Endothelial cell (in vitro differentiated cells): ENCODE measurements around the gene SPIRE2. TPM values are rescaled to one million over a fixed set of nuclear protein-coding genes. Genes with fewer than 3 reads are reported as not detected.

Experiments used
- DNase-seq: peaks from one replicate; pipeline ENCODE4 v3.0.0; 2021; ENCODE audit warnings: low spot score
- H3K27ac Mint-ChIP-seq: one replicate; pipeline ENCODE4 v1.8.0; 2021; ENCODE audit warnings: mixed read lengths, inconsistent platforms; ENCODE audit not compliant: unreplicated experiment
- H3K27me3 Mint-ChIP-seq: one replicate; pipeline ENCODE4 v1.8.0; 2021; ENCODE audit warnings: mild to moderate bottlenecking, moderate library complexity, mixed read lengths, inconsistent platforms; ENCODE audit not compliant: unreplicated experiment
- H3K36me3 Mint-ChIP-seq: one replicate; pipeline ENCODE4 v1.8.0; 2021; ENCODE audit warnings: mild to moderate bottlenecking, low read depth, mixed read lengths, inconsistent platforms; ENCODE audit not compliant: unreplicated experiment
- H3K4me1 Mint-ChIP-seq: one replicate; pipeline ENCODE4 v1.8.0; 2021; ENCODE audit warnings: mild to moderate bottlenecking, mixed read lengths, inconsistent platforms; ENCODE audit not compliant: unreplicated experiment
- H3K4me3 Mint-ChIP-seq: one replicate; pipeline ENCODE4 v1.8.0; 2021; ENCODE audit warnings: mild to moderate bottlenecking, mixed read lengths, inconsistent platforms; ENCODE audit not compliant: unreplicated experiment
- H3K9me3 Mint-ChIP-seq: one replicate; pipeline ENCODE4 v1.8.0; 2021; ENCODE audit warnings: mixed read lengths, inconsistent platforms; ENCODE audit not compliant: unreplicated experiment
- total RNA-seq: library from RNA; stranded (reverse); fragmentation: NEBNext Ultra II Directional; extraction: Animal tissue kit (Norgen Biotek cat#: 25700); gene quantifications from one replicate; pipeline ENCODE4 v1.2.1, GENCODE V29; 2021; ENCODE audit not compliant: unreplicated experiment
- TF ChIP-seq, protein P1 (sequence below): fragments of 200-600 bp; sonication (generic); IDR thresholded peaks from one replicate; pipeline ENCODE4 v1.5.0; 2021; ENCODE audit warnings: antibody characterized with exemption; ENCODE audit not compliant: unreplicated experiment

SPIRE2 gene
- total RNA-seq, 1 donor from 2014 or later, result 7.9 TPM

DNA sequence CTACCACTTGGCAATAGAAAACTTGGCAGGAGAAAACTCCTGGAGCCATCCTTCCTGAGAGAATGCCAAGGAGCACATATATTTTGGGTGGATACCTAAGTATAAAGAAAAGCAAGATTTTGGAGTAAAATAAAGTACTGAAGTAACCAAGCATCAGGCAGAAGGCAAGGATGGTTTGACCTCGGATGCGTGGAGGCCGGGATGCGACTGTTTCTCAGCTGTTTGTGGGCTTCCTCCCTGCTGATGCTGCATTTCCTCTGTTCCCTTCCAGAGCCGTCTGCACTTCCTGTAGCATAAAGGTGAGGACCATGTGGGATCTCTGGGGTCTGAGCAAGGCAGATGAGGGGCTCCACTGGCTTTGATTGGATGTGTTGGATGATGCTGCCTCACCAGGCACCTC is 39.6 kb downstream of the SPIRE2 start:
- Mint-ChIP-seq H3K27ac (no peak overlapping the region), H3K4me1 (peaks cover 19% of the 10 kb centered on the region), H3K4me3 (no peak overlapping the region), H3K9me3 (no peaks in the 10 kb centered on the region), H3K27me3 (peaks cover 3% of the 10 kb centered on the region), H3K36me3 (peaks cover 8% of the 10 kb centered on the region)
- TF ChIP-seq, protein P1, sequence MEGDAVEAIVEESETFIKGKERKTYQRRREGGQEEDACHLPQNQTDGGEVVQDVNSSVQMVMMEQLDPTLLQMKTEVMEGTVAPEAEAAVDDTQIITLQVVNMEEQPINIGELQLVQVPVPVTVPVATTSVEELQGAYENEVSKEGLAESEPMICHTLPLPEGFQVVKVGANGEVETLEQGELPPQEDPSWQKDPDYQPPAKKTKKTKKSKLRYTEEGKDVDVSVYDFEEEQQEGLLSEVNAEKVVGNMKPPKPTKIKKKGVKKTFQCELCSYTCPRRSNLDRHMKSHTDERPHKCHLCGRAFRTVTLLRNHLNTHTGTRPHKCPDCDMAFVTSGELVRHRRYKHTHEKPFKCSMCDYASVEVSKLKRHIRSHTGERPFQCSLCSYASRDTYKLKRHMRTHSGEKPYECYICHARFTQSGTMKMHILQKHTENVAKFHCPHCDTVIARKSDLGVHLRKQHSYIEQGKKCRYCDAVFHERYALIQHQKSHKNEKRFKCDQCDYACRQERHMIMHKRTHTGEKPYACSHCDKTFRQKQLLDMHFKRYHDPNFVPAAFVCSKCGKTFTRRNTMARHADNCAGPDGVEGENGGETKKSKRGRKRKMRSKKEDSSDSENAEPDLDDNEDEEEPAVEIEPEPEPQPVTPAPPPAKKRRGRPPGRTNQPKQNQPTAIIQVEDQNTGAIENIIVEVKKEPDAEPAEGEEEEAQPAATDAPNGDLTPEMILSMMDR, result no peak
- DNase-seq, result no peak

DNA sequence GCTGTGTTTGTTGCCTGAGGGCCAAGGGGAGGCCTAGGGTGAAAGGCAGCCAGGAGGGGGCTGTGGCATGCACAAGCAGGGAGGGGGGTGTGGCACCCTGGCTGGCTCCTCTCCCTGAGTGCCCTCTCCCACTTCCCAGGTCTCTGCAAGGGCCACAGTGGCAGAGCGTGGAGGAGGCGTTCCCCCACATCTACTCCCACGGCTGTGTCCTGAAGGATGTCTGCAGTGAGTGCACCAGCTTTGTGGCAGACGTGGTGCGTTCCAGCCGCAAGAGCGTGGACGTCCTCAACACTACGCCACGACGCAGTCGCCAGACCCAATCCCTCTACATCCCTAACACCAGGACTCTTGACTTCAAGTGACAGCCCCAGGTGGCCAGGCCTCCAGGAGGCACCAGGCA is 41.6 kb downstream of the SPIRE2 start:
- Mint-ChIP-seq H3K27ac (no peak overlapping the region), H3K9me3 (no peaks in the 10 kb centered on the region), H3K4me1 (no peaks in the 10 kb centered on the region), H3K27me3 (peaks cover 10% of the 10 kb centered on the region), H3K4me3 (no peak overlapping the region), H3K36me3 (peaks cover 7% of the 10 kb centered on the region)
- TF ChIP-seq, protein P1, result no peak
- DNase-seq, result no peak

DNA sequence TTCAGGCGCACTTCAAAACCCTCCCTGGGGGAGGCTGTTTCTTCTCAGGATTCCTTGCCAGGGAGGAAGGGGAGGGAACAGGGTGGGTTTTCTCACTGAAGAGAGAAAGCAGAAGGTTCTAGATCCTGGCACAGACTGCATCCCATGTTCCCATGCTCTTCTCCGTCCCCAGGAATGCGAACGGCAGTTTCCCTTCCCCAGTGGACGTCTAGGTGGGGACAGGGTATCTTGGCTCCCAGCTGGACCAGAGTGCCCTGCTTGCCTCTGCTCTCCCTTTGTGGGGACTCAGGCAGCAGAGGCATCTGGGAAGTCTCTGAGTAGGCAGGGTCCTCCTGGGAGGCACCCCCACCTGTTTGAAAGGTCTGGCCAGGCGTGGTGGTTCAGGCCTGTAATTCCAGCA is 42.2 kb downstream of the SPIRE2 start:
- H3K9me3 Mint-ChIP-seq, result no peaks in the 10 kb centered on the region
- no peak for DNase-seq
- no peak overlapping the region for H3K27ac Mint-ChIP-seq
- H3K27me3 Mint-ChIP-seq, result peaks cover 14% of the 10 kb centered on the region
- no peak overlapping the region for H3K4me3 Mint-ChIP-seq
- TF ChIP-seq, protein P1, result no peak
- peaks cover 2% of the 10 kb centered on the region for H3K4me1 Mint-ChIP-seq
- peaks cover 8% of the 10 kb centered on the region for H3K36me3 Mint-ChIP-seq

DNA sequence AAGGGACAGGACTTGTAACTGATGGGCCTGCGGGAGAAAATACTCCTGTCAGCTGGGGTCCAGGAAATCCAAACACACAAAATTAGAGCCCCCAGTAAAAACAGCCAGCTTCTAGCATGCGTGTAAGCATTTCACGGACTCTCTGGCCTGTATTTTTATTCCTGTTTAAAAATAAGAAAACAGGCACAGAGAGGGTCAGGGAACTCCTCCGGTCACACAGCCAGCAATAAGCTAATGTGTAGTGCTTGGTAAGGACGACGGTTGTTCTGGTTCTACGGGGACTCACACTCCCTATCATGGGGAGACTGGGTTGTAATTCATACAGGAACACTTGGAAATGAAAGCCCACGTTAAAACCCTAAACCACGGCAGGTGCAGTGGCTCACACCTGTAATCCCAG is 43.6 kb downstream of the SPIRE2 start:
- Mint-ChIP-seq H3K4me3 (no peak overlapping the region), H3K27ac (no peak overlapping the region), H3K27me3 (peaks cover 14% of the 10 kb centered on the region), H3K4me1 (peaks cover 2% of the 10 kb centered on the region), H3K36me3 (peaks cover 8% of the 10 kb centered on the region), H3K9me3 (no peaks in the 10 kb centered on the region)
- DNase-seq, result no peak
- TF ChIP-seq, protein P1, result no peak

DNA sequence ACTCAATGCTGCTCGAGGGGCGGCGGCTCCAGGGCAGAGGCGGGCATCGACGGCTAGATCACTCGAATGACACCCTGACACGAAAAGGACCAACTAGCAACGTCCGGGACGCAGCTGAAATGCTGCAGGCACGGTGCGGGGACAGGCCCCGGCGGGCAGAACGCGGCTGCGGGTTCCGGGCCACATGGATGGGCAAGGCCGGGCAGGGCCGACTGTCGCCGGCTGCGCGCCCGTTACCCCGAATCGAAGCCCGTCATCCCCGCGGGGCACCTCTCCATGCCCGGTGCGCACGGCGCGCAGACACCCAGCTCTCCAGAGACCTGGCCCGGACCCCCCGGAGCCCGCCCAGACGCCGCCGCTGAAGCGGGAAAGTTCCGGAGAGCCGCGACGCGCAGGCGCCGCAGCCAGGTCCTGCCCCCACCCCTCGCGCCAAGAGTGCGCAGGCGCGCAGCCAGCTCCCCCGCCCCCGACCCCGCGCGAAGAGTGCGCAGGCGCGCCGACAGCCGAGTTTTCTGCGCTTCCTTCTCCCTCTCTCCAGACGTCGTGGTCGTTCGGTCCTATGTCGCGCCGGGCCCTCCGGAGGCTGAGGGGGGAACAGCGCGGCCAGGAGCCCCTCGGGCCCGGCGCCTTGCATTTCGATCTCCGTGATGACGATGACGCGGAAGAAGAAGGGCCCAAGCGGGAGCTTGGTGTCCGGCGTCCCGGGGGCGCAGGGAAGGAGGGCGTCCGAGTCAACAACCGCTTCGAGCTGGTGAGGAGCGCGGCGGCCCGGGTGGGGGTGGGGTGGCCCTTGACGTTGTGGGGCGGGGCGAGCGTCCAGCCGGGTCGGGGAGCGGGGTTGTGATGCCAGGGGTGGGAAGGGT is 45.1 kb downstream of the SPIRE2 start, which contains the start of gene TCF25:
Gene TCF25 (plus strand): TSS at position 484 of the 863 bp plus-strand sequence. CDS start 76 bp downstream, at position 560.
- DNase-seq, result peak; percentile 90
- H3K27me3 Mint-ChIP-seq, result peaks cover 14% of the 10 kb centered on the region
- TF ChIP-seq, protein P1, result no peak
- no peaks in the 10 kb centered on the region for H3K9me3 Mint-ChIP-seq
- H3K4me3 Mint-ChIP-seq, result peak within 1 kb of the TSS; percentile 93
- peak within 1 kb of the TSS; percentile 88 for H3K27ac Mint-ChIP-seq
- peaks cover 2% of the 10 kb centered on the region for H3K4me1 Mint-ChIP-seq
- peaks cover 12% of the 10 kb centered on the region for H3K36me3 Mint-ChIP-seq
